Stomach smooth muscle (tissue), 2 donors: ENCODE results near the gene TRAF2.

Source experiments
- H3K27ac ChIP-seq: one replicate; pipeline ENCODE4 v1.7.0; 2013; ENCODE audit warnings: mild to moderate bottlenecking, low read length, inconsistent platforms
- H3K27me3 ChIP-seq, 2 donors: one replicate each; pipeline ENCODE4 v1.7.0; 2013; ENCODE audit warnings: low read length in 2 of 2; ENCODE audit not compliant: insufficient read depth in 2 of 2, control insufficient read depth in 1 of 2
- H3K36me3 ChIP-seq, 2 donors: one replicate each; pipeline ENCODE4 v1.7.0; 2013; ENCODE audit warnings: low read length in 2 of 2; ENCODE audit not compliant: control insufficient read depth in 2 of 2, insufficient read depth in 2 of 2
- H3K4me1 ChIP-seq: one replicate; pipeline ENCODE4 v1.7.0; 2013; ENCODE audit warnings: low read length; ENCODE audit not compliant: control insufficient read depth, insufficient read depth
- H3K4me3 ChIP-seq, 2 donors: one replicate each; pipeline ENCODE4 v1.7.0; 2013; ENCODE audit warnings: low read length in 2 of 2
- H3K9ac ChIP-seq, 2 donors: one replicate each; pipeline ENCODE4 v1.7.0; 2013; ENCODE audit warnings: low read length in 2 of 2, mild to moderate bottlenecking in 1 of 2
- H3K9me3 ChIP-seq, 2 donors: one replicate each; pipeline ENCODE4 v1.7.0; 2013; ENCODE audit warnings: low read length in 2 of 2; ENCODE audit not compliant: control insufficient read depth in 2 of 2
- donor health status: healthy.
- donor health status: Pancreatic carcinoma.

Gene TRAF2

GRCh38 chr9:136854842-136855460, 31.4 kb upstream of the TRAF2 start:
- peaks cover 30% of the 10 kb centered on the region for H3K4me1 ChIP-seq
- H3K27me3 ChIP-seq: no peaks in the 10 kb centered on the region
- H3K27ac ChIP-seq: no peak overlapping the region
- no peak overlapping the region for H3K4me3 ChIP-seq
- no peaks in the 10 kb centered on the region for H3K9me3 ChIP-seq
- H3K36me3 ChIP-seq: peaks cover 0 to 4% of the 10 kb centered on the region in 2 donors
- H3K9ac ChIP-seq: no peak overlapping the region

GRCh38 chr9:136855461-136856078, 30.7 kb upstream of the TRAF2 start:
- Histone ChIP-seq H3K27ac (no peak overlapping the region), H3K4me3 (no peak overlapping the region), H3K4me1 (peaks cover 24% of the 10 kb centered on the region)

GRCh38 chr9:136856079-136856476, 30.2 kb upstream of the TRAF2 start:
- no peak overlapping the region for H3K27ac ChIP-seq
- H3K4me1 ChIP-seq: peaks cover 22% of the 10 kb centered on the region
- no peak overlapping the region for H3K9ac ChIP-seq
- H3K9me3 ChIP-seq: no peaks in the 10 kb centered on the region
- H3K4me3 ChIP-seq: no peak overlapping the region
- peaks cover 4% of the 10 kb centered on the region in 2 donors for H3K36me3 ChIP-seq
- no peaks in the 10 kb centered on the region for H3K27me3 ChIP-seq

More at GRCh38 chr9:136855461-136856078, 30.7 kb upstream of the TRAF2 start:
- H3K9me3 ChIP-seq: no peaks in the 10 kb centered on the region
- peaks cover 0 to 4% of the 10 kb centered on the region in 2 donors for H3K36me3 ChIP-seq
- H3K9ac ChIP-seq: no peak overlapping the region
- no peaks in the 10 kb centered on the region for H3K27me3 ChIP-seq

GRCh38 chr9:136856541-136857141, 29.7 kb upstream of the TRAF2 start:
- Histone ChIP-seq H3K9ac (no peak overlapping the region), H3K4me3 (no peak overlapping the region), H3K4me1 (peaks cover 23% of the 10 kb centered on the region), H3K36me3 (peaks cover 4 to 9% of the 10 kb centered on the region in 2 donors), H3K27ac (no peak overlapping the region), H3K27me3 (no peaks in the 10 kb centered on the region), H3K9me3 (no peaks in the 10 kb centered on the region)

GRCh38 chr9:136857166-136857565, 29.1 kb upstream of the TRAF2 start:
- Histone ChIP-seq H3K9me3 (no peaks in the 10 kb centered on the region), H3K4me1 (peaks cover 23% of the 10 kb centered on the region), H3K27ac (no peak overlapping the region), H3K4me3 (no peak overlapping the region), H3K36me3 (peaks cover 8 to 13% of the 10 kb centered on the region in 2 donors), H3K9ac (no peak overlapping the region), H3K27me3 (no peaks in the 10 kb centered on the region)

GRCh38 chr9:136857581-136858412, 28.5 kb upstream of the TRAF2 start:
- Histone ChIP-seq H3K9ac (no peak overlapping the region), H3K27ac (no peak overlapping the region), H3K4me3 (no peak overlapping the region), H3K4me1 (peaks cover 23% of the 10 kb centered on the region), H3K36me3 (peaks cover 12 to 17% of the 10 kb centered on the region in 2 donors), H3K27me3 (no peaks in the 10 kb centered on the region), H3K9me3 (no peaks in the 10 kb centered on the region)

- Histone ChIP-seq H3K36me3 (peaks cover 18 to 23% of the 10 kb centered on the region in 2 donors), H3K4me3 (no peak overlapping the region), H3K4me1 (peaks cover 24% of the 10 kb centered on the region), H3K9me3 (no peaks in the 10 kb centered on the region), H3K27ac (peak overlapping the region; percentile 55), H3K9ac (no peak overlapping the region), H3K27me3 (no peaks in the 10 kb centered on the region)
Measured at GRCh38 chr9:136858452-136858843, 27.9 kb upstream of the TRAF2 start.

GRCh38 chr9:136858844-136859757, 27.2 kb upstream of the TRAF2 start:
- peaks cover 23 to 28% of the 10 kb centered on the region in 2 donors for H3K36me3 ChIP-seq
- H3K4me3 ChIP-seq: no peak overlapping the region
- peaks cover 30% of the 10 kb centered on the region for H3K4me1 ChIP-seq
- peak overlapping the region in 1 of 2 donors; percentile 42 for H3K9ac ChIP-seq
- H3K9me3 ChIP-seq: no peaks in the 10 kb centered on the region
- peak overlapping the region; percentile 55 for H3K27ac ChIP-seq
- H3K27me3 ChIP-seq: no peaks in the 10 kb centered on the region

- Histone ChIP-seq H3K9ac (no peak overlapping the region), H3K36me3 (peaks cover 23 to 28% of the 10 kb centered on the region in 2 donors), H3K27me3 (no peaks in the 10 kb centered on the region), H3K9me3 (no peaks in the 10 kb centered on the region), H3K4me3 (no peak overlapping the region), H3K4me1 (peaks cover 40% of the 10 kb centered on the region), H3K27ac (no peak overlapping the region)
Measured at GRCh38 chr9:136860529-136860928, 25.8 kb upstream of the TRAF2 start.
